Natural killer cell (primary cell): Measurements from ENCODE around the gene MAN1C1. TPM values are rescaled to one million over a fixed set of nuclear protein-coding genes. Genes with fewer than 3 reads are reported as not detected.

Source experiments
- ATAC-seq, 3 donors: fragments of 150-1000 bp in 2 of 3; fragments of 200-7000 bp in 1 of 3; cut with Tn5 transposase; 1 replicate in 1 of 3; 2 replicates in 2 of 3; pipeline ENCODE4 v1.10.0; 2021; ENCODE audit warnings: mild to moderate bottlenecking in 2 of 3, moderate library complexity in 2 of 3
- DNase-seq, 2 donors: peaks; one replicate each; pipeline versions ENCODE4 v3.0.0 to v3.0.0-alpha.2; 2013 to 2021; ENCODE audit warnings: mixed read lengths in 1 of 2
- H3K27ac ChIP-seq: one replicate; pipeline ENCODE4 v1.5.1; 2013; ENCODE audit warnings: mild to moderate bottlenecking, low read length
- H3K27me3 ChIP-seq: one replicate; pipeline ENCODE4 v1.6.1; 2013; ENCODE audit warnings: low read length; ENCODE audit not compliant: control insufficient read depth, insufficient read depth
- H3K36me3 ChIP-seq: one replicate; pipeline ENCODE4 v1.6.1; 2013; ENCODE audit warnings: low read length; ENCODE audit not compliant: control insufficient read depth, insufficient read depth
- H3K4me1 ChIP-seq: one replicate; pipeline ENCODE4 v1.6.1; 2013; ENCODE audit warnings: low read length; ENCODE audit not compliant: control insufficient read depth, insufficient read depth
- H3K4me3 ChIP-seq: one replicate; pipeline ENCODE4 v1.5.1; 2013; ENCODE audit warnings: low read length
- H3K9me3 ChIP-seq: one replicate; pipeline ENCODE4 v1.6.1; 2013; ENCODE audit warnings: low read length; ENCODE audit not compliant: control insufficient read depth, insufficient read depth
- H3K27ac Mint-ChIP-seq, 2 donors: one replicate each; pipeline ENCODE4 v1.8.0; 2022; ENCODE audit warnings: mild to moderate bottlenecking in 2 of 2, mixed read lengths in 2 of 2, moderate library complexity in 1 of 2
- H3K27me3 Mint-ChIP-seq, 2 donors: one replicate each; pipeline ENCODE4 v1.8.0; 2022; ENCODE audit warnings: low read depth in 2 of 2, mixed read lengths in 2 of 2
- H3K36me3 Mint-ChIP-seq: one replicate; pipeline ENCODE4 v1.8.0; 2022; ENCODE audit warnings: mixed read lengths
- H3K4me1 Mint-ChIP-seq, 2 donors: one replicate each; pipeline ENCODE4 v1.8.0; 2022; ENCODE audit warnings: mixed read lengths in 2 of 2
- H3K4me3 Mint-ChIP-seq: one replicate; pipeline ENCODE4 v1.8.0; 2022; ENCODE audit warnings: mild to moderate bottlenecking, moderate library complexity, mixed read lengths
- H3K9me3 Mint-ChIP-seq, 2 donors: one replicate each; pipeline ENCODE4 v1.8.0; 2022; ENCODE audit warnings: mixed read lengths in 2 of 2
- whole genome bisulfite sequencing: methylation state at CpG from one replicate; pipeline ENCODE4 v1.1.7; 2013; ENCODE audit warnings: missing lambda C conversion rate; ENCODE audit not compliant: insufficient coverage; 5-methylcytosine and 5-hydroxymethylcytosine counted together
- intact Hi-C: fragments of 100-400 bp; cut with micrococcal nuclease; formaldehyde crosslinking; loops from one replicate; pipeline ENCODE4 v1.14.2; 2022
- total RNA-seq, 4 donors: library from RNA; stranded (reverse); fragments of 120-200 nt in 1 of 4; gene quantifications; one replicate each; pipeline versions ENCODE4 v1.2.3 to v1.2.4, GENCODE V29; 2013 to 2022
- TF ChIP-seq, protein P1 (sequence below): fragments of 200-600 bp; IDR thresholded peaks from one replicate; pipeline ENCODE4 v1.8.0; 2022; ENCODE audit warnings: antibody characterized with exemption

The MAN1C1 gene
- total RNA-seq, 3 donors from 2014 or later (not counting 1 experiment from before 2014, with no cell fraction given), result 3.6 to 7.5 (median 7.1) TPM

- no peaks in the 10 kb centered on the region for H3K36me3 ChIP-seq
- no peak overlapping the region for H3K27ac Mint-ChIP-seq
- H3K27me3 Mint-ChIP-seq, result peaks cover 0 to 2% of the 10 kb centered on the region in 2 donors
- DNase-seq (no peak), ATAC-seq (no peak)
- no peak overlapping the region for H3K4me3 ChIP-seq
- no peak overlapping the region for H3K4me3 Mint-ChIP-seq
- peaks cover 7 to 36% of the 10 kb centered on the region in 2 donors for H3K4me1 Mint-ChIP-seq
- H3K9me3 Mint-ChIP-seq, result no peaks in the 10 kb centered on the region
- TF ChIP-seq, protein P1, sequence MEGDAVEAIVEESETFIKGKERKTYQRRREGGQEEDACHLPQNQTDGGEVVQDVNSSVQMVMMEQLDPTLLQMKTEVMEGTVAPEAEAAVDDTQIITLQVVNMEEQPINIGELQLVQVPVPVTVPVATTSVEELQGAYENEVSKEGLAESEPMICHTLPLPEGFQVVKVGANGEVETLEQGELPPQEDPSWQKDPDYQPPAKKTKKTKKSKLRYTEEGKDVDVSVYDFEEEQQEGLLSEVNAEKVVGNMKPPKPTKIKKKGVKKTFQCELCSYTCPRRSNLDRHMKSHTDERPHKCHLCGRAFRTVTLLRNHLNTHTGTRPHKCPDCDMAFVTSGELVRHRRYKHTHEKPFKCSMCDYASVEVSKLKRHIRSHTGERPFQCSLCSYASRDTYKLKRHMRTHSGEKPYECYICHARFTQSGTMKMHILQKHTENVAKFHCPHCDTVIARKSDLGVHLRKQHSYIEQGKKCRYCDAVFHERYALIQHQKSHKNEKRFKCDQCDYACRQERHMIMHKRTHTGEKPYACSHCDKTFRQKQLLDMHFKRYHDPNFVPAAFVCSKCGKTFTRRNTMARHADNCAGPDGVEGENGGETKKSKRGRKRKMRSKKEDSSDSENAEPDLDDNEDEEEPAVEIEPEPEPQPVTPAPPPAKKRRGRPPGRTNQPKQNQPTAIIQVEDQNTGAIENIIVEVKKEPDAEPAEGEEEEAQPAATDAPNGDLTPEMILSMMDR, result no peak
- H3K4me1 ChIP-seq, result peaks cover 19% of the 10 kb centered on the region
- H3K27me3 ChIP-seq, result no peaks in the 10 kb centered on the region
- no peak overlapping the region for H3K27ac ChIP-seq
- H3K9me3 ChIP-seq, result no peaks in the 10 kb centered on the region
- 92% methylated on average over 6 of the region's 6 CpGs for WGBS
- H3K36me3 Mint-ChIP-seq, result no peaks in the 10 kb centered on the region
- intact Hi-C loops, result no loop called here
Measured at GRCh38 chr1:25571522-25571970, 45.0 kb upstream of the MAN1C1 start.

- no peaks in the 10 kb centered on the region for H3K9me3 ChIP-seq
- H3K4me1 ChIP-seq, result peaks cover 19% of the 10 kb centered on the region
- no peak overlapping the region for H3K27ac ChIP-seq
- Mint-ChIP-seq H3K27me3 (peaks cover 0 to 2% of the 10 kb centered on the region in 2 donors), H3K27ac (no peak overlapping the region), H3K36me3 (no peaks in the 10 kb centered on the region), H3K4me3 (no peak overlapping the region), H3K9me3 (no peaks in the 10 kb centered on the region), H3K4me1 (peaks cover 7 to 34% of the 10 kb centered on the region in 2 donors)
- no peak for DNase-seq
- no peak for ATAC-seq
- TF ChIP-seq, protein P1, result no peak
- no peaks in the 10 kb centered on the region for H3K36me3 ChIP-seq
- H3K4me3 ChIP-seq, result no peak overlapping the region
- intact Hi-C loops, result no loop called here
- WGBS, result 95% methylated on average over 5 of the region's 5 CpGs
- H3K27me3 ChIP-seq, result no peaks in the 10 kb centered on the region
Measured at GRCh38 chr1:25572107-25572506, 44.5 kb upstream of the MAN1C1 start.

DNA sequence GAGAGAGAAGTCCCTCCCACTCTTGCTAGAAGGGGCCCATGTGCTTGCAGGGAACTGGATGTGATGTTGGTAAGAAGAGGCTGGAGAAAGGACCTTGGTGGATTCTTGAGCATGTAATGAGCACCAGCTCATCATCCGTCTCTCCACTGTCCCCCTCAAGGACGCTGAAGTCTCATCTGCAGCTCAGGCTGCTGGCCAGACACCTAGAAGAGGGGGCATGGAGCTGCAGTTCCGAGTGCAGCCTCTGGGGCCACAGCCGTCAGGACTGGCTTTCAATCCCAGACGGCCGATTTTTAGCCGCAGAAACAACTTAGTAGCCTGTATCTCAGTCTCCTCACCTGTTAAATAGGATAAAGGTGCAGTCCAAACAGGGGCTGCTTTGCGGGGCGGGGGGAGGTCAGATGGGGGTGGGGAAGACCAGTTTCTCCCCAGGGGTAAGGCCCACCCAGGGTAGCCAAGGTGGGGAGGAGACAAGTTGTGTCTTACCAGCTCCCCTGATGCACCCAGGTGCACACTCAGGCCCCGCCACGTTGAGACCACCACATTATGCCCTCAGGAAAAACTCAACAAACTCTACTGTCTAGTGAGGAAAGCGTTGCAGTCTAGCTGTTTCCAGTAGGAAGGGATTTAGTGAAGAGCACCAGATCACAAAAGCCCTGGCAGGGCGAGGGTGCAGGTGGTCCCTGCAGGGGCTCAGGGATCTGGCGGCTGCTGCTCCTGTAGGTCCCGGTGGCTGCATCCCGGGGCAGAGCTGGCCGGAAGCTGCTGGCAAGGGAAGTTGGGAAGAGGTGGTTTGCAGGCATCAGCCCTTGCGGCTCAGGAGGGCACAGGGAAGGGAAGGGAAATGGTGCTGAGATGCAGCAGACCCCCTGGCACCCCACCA lies 43.6 kb upstream of the MAN1C1 start:
- H3K36me3 Mint-ChIP-seq, result no peaks in the 10 kb centered on the region
- TF ChIP-seq, protein P1, result peak; percentile 59
- ATAC-seq (peak in 2 of 3 donors; percentile 85 to 86), DNase-seq (peak; percentile 44 to 74)
- intact Hi-C loops, result no loop called here
- no peak overlapping the region for H3K27ac Mint-ChIP-seq
- peaks cover 19% of the 10 kb centered on the region for H3K4me1 ChIP-seq
- no peaks in the 10 kb centered on the region for H3K27me3 ChIP-seq
- H3K27me3 Mint-ChIP-seq, result peaks cover 0 to 2% of the 10 kb centered on the region in 2 donors
- no peaks in the 10 kb centered on the region for H3K36me3 ChIP-seq
- no peak overlapping the region for H3K4me3 ChIP-seq
- 49% methylated on average over 14 of the region's 18 CpGs for WGBS
- peaks cover 4 to 31% of the 10 kb centered on the region in 2 donors for H3K4me1 Mint-ChIP-seq
- no peaks in the 10 kb centered on the region for H3K9me3 Mint-ChIP-seq
- no peaks in the 10 kb centered on the region for H3K9me3 ChIP-seq
- H3K4me3 Mint-ChIP-seq, result no peak overlapping the region
- H3K27ac ChIP-seq, result no peak overlapping the region
